ENCODE measurements around the gene MARF1.
"Not testable (repeated sequence)": the region's sequence is repeated elsewhere in the genome, so short reads cannot be mapped to it uniquely, and the experiment has no call there.

MARF1 gene

DNA sequence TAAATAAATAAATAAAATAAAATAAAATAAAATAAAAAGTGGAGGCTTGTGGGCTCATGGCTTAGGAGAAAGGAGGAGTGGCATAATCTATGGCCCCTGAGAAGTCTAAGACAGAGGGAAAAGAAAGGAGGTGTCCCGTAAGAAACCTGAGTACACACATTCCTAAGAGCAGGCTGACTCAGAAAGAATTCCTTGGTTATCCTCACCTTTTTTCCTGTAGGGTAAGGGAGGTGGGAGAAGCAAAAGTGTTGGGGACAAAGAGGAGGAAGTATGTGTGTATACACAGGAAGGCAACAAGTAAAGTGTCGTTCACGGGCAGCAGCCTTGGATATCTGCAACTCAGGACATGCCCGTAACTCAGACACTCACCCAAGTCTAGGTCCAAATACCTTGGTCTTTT is 29.3 kb downstream of the MARF1 start:
- no peak for TF ChIP-seq CTCF (IDR thresholded peaks at IDR 0.05; ENCODE audit: low read depth, low read length)
- in situ Hi-C loops (cut with HindIII; ENCODE audit: low sequenced_read_pairs): no loop called here
- no peak overlapping the region for H3K4me3 ChIP-seq (ENCODE audit: low read depth, low read length)
- no peak for DNase-seq (ENCODE audit: low read depth, low spot score)

DNA sequence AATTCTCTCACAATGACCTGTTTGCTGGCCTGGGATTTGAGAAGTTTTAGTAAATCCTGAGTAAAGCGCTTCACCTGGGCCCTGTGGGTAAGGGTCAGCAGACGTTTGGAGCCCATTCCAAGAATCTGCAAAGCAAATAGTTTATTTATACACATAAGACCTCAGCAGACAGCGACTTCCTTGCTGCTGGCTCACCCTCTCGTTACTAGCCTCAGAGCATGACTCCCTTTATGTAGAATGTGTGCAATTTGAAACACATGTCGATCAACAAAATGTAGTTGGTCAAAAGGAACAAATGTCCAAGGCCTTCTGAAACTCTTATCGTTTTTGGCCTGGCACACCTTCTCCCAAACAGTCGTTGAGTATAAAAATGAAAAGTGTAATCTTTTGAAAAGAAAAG is 31.3 kb downstream of the MARF1 start:
- no peak overlapping the region for H3K4me3 ChIP-seq (ENCODE audit: low read depth, low read length)
- no peak for TF ChIP-seq CTCF (IDR thresholded peaks at IDR 0.05; ENCODE audit: low read depth, low read length)
- in situ Hi-C loops (cut with HindIII; ENCODE audit: low sequenced_read_pairs): no loop called here
- DNase-seq (ENCODE audit: low read depth, low spot score): no peak

DNA sequence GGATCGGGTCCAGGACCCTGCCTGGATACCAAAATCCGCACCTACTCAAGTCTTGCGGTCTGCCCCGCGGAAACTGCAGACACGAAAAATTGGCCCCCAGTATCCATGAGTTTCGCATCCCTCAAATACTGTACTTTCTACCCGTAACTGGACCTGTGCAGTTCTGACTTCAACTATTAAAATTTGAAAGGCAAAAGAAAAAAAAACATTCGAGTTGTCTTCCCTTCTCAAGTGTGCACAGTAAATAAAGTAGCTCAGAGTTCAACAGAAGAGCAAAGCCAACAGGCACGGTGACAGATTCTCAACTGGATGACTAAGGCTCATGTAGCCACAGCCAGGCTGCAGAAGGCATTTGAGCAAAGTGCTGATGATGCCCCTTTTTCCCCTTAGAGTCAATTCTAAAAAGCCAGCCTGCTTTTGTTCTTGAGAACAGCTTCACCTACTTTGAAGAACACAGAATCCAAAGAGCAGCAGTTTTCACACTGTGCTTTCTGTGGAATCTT is 32.5 kb downstream of the MARF1 start:
- no peak overlapping the region for H3K4me3 ChIP-seq (ENCODE audit: low read depth, low read length)
- DNase-seq (ENCODE audit: low read depth, low spot score): peak; percentile 25
- no peak for TF ChIP-seq CTCF (IDR thresholded peaks at IDR 0.05; ENCODE audit: low read depth, low read length)
- in situ Hi-C loops (cut with HindIII; ENCODE audit: low sequenced_read_pairs): no loop called here

- no peak for TF ChIP-seq CTCF (IDR thresholded peaks at IDR 0.05; ENCODE audit: low read depth, low read length)
- in situ Hi-C loops (cut with HindIII; ENCODE audit: low sequenced_read_pairs): no loop called here
- DNase-seq (ENCODE audit: low read depth, low spot score): no peak
- no peak overlapping the region for H3K4me3 ChIP-seq (ENCODE audit: low read depth, low read length)
Observed at GRCh38 chr16:15609286-15609649, 33.7 kb downstream of the MARF1 start.

DNA sequence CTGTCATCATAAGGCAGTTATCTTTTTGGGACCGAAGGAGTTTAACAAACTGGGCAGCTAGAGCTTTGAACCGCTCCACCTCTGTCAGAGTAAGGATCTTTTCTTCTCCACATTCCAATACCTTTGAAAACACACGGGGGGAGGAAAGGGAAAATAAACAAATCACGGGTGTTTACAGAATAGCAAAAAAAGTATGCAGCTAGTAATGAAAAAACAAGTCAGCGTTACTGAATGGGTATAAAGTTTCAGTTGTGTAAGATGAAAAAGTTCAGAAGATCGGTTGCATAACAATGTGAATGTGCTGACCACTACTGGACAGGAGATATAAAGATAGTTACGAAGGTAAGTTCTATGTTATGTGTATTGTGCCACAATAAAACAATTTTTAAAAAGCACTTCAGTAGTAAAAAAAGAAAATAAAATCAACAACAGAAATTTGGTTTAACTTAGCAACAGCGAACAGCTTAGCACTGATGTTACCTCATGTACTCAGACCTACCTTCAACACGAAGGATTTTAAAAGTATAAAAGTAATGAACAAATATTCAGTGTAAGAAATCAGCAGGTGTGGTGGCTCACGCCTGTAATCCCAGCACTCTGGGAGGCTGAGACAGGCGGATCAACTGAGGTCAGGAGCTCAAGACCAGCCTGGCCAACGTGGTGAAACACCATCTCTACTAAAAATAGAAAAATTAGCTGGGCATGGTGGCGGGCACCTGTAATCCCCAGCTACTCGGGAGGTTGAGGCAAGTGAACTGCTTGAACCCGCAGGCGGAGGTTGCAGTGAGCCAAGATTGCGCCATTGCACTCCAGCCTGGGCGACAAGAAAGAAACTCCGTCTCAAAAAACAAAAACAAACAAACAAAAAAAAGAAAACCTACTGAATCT is 34.3 kb downstream of the MARF1 start:
- no peak overlapping the region for H3K4me3 ChIP-seq (ENCODE audit: low read depth, low read length)
- DNase-seq (ENCODE audit: low read depth, low spot score): peak; percentile 25
- TF ChIP-seq CTCF (IDR thresholded peaks at IDR 0.05; ENCODE audit: low read depth, low read length): no peak
- in situ Hi-C loops (cut with HindIII; ENCODE audit: low sequenced_read_pairs): no loop called here

- TF ChIP-seq CTCF (IDR thresholded peaks at IDR 0.05; ENCODE audit: low read depth, low read length): no peak
- no peak overlapping the region for H3K4me3 ChIP-seq (ENCODE audit: low read depth, low read length)
- in situ Hi-C loops (cut with HindIII; ENCODE audit: low sequenced_read_pairs): no loop called here
- DNase-seq (ENCODE audit: low read depth, low spot score): peak; percentile 77
Observed at GRCh38 chr16:15607700-15608396, 35.1 kb downstream of the MARF1 start.

DNA sequence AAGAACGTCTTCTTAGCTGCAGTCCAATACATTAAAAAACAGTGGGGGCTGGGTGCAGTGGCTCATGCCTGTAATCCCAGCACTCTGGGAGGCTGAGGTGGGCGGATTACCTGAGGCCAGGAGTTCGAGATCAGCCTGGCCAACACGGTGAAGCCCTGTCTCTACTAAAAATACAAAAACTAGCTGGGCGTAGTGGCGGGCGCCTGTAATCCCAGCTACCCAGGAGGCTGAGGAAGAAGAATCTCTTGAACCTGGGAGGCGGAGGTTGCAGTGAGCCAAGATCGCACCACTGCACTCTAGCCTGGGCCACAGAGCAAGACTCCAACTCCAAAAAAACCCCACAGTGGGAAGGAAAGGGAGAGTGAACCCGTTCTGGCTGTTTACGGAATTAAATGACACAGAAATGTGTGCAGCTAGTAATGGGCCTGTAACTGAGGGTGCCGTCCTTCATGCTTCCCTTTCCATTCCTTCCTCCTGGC is 35.7 kb downstream of the MARF1 start:
- DNase-seq (ENCODE audit: low read depth, low spot score); H3K4me3 ChIP-seq (ENCODE audit: low read depth, low read length); in situ Hi-C loops (cut with HindIII; ENCODE audit: low sequenced_read_pairs): not testable (repeated sequence)

Data from astrocyte of the spinal cord (primary cell).